Lung (tissue), 12 donors: ENCODE results near the gene C1QTNF6. TPM values are rescaled to one million over a fixed set of nuclear protein-coding genes. Genes with fewer than 3 reads are reported as not detected.

Experiments
- ATAC-seq: fragments of 200-7000 bp; cut with Tn5 transposase; one replicate; pipeline ENCODE4 v1.9.1; 2020; ENCODE audit warnings: moderate number of reproducible peaks; ENCODE audit not compliant: insufficient read depth, low FRiP score
- DNase-seq, 3 donors: peaks; one replicate each; pipeline ENCODE4 v3.0.0-alpha.2; 2013 to 2017
- H3K27ac ChIP-seq, 2 donors: one replicate each; pipeline ENCODE4 v1.5.1; 2013; ENCODE audit warnings: mild to moderate bottlenecking in 2 of 2, moderate library complexity in 2 of 2, control low read depth in 1 of 2, inconsistent platforms in 1 of 2, low read depth in 1 of 2, low read length in 1 of 2
- H3K27me3 ChIP-seq, 3 donors: one replicate each; pipeline ENCODE4 v1.5.1; 2013; ENCODE audit warnings: low read length in 2 of 3; ENCODE audit not compliant: control insufficient read depth in 3 of 3, insufficient read depth in 3 of 3
- H3K36me3 ChIP-seq, 4 donors: one replicate each; pipeline ENCODE4 v1.5.1; 2013; ENCODE audit warnings: low read length in 4 of 4, mild to moderate bottlenecking in 1 of 4, moderate library complexity in 1 of 4; ENCODE audit not compliant: control insufficient read depth in 4 of 4, insufficient read depth in 4 of 4
- H3K4me1 ChIP-seq, 5 donors: one replicate each; pipeline ENCODE4 v1.5.1; 2013; ENCODE audit warnings: low read length in 5 of 5, mild to moderate bottlenecking in 2 of 5, moderate library complexity in 1 of 5; ENCODE audit not compliant: control insufficient read depth in 5 of 5, insufficient read depth in 5 of 5
- H3K4me3 ChIP-seq: one replicate; pipeline ENCODE4 v1.5.1; 2013; ENCODE audit warnings: mild to moderate bottlenecking, control low read depth, moderate library complexity
- H3K9ac ChIP-seq, 2 donors: one replicate each; pipeline ENCODE4 v1.5.1; 2013; ENCODE audit warnings: low read length in 2 of 2, control low read depth in 1 of 2; ENCODE audit not compliant: insufficient read depth in 1 of 2
- H3K9me3 ChIP-seq, 4 donors: one replicate each; pipeline ENCODE4 v1.5.1; 2013; ENCODE audit warnings: low read length in 3 of 4, mild to moderate bottlenecking in 1 of 4, moderate library complexity in 1 of 4; ENCODE audit not compliant: control insufficient read depth in 4 of 4, insufficient read depth in 3 of 4
- WGBS, 2 donors: extraction: QIAGEN DNeasy Blood & Tissue Kit; methylation state at CpG; one replicate each; pipeline ENCODE4 v1.1.7; 2013; 5-methylcytosine and 5-hydroxymethylcytosine counted together
- polyA plus RNA-seq, 2 donors: library from polyadenylated mRNA; stranded (reverse); fragments of 200-250 nt; gene quantifications; one replicate each; pipeline ENCODE4 v1.2.1, GENCODE V29; 2013
- total RNA-seq, 2 donors: library from RNA; depleted of rRNA in 1 of 2; stranded (reverse); fragments of >200 nt in 1 of 2; gene quantifications; one replicate each; pipeline ENCODE4 v1.2.1, GENCODE V29; 2014 to 2021
- TF ChIP-seq, protein P1 (sequence below): IDR thresholded peaks from 2 replicates; pipeline ENCODE4 v1.5.1; 2012; ENCODE audit warnings: mild to moderate bottlenecking; ENCODE audit errors: control extremely low read depth, extremely low read depth
- donor health status: control.
- donor health status: control.
- donor health status: Bipolar disorder and iron deficiency.
- donor health status: healthy.
- donor health status: DM: yes; HTN: yes; CAD: no.

C1QTNF6 gene
- total and polyA plus RNA-seq, 4 donors: 3.8 to 14.0 (median 4.3) TPM

DNA sequence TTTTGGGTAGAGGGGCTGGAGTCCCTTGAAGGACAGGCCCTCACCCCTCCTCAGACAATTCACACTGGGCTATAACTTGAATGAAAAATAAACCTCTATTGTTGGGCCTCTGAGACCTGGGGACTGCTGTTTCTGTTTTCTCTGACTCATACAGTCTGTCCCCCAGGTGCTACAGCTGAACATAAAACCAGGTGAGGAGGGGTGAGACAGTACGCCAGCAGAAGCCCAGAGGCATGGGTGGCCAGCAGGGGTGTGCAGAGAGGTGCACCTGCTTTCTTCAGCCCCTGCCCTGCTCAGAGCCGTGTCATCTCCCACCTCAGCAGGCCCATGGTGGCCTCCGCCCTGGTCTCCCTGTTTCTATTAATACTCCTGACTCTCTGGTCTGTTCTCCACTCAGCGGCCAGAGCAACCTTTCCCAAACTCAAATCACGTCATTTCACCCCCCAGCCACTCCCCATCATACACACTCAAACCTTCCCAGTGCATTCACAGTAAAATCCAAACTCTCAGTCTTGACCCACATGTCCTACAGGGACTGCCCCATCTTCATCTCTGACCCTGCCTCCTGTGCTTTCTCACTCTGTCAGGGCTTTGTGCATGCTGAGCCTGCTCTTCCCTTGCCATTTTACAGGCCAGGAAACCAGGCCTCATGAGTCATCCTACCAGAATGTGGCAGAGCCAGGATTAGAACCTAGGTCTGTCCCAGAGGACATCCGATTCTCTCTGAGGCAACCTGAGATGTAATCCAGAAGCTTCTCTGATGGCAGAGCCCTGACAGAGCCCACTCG lies 32.9 kb downstream of the C1QTNF6 start:
- DNase-seq: no peak
- no peak overlapping the region for H3K4me3 ChIP-seq
- ATAC-seq: no peak
- no peaks in the 10 kb centered on the region for H3K9me3 ChIP-seq
- H3K27ac ChIP-seq: no peak overlapping the region
- TF ChIP-seq, protein P1, sequence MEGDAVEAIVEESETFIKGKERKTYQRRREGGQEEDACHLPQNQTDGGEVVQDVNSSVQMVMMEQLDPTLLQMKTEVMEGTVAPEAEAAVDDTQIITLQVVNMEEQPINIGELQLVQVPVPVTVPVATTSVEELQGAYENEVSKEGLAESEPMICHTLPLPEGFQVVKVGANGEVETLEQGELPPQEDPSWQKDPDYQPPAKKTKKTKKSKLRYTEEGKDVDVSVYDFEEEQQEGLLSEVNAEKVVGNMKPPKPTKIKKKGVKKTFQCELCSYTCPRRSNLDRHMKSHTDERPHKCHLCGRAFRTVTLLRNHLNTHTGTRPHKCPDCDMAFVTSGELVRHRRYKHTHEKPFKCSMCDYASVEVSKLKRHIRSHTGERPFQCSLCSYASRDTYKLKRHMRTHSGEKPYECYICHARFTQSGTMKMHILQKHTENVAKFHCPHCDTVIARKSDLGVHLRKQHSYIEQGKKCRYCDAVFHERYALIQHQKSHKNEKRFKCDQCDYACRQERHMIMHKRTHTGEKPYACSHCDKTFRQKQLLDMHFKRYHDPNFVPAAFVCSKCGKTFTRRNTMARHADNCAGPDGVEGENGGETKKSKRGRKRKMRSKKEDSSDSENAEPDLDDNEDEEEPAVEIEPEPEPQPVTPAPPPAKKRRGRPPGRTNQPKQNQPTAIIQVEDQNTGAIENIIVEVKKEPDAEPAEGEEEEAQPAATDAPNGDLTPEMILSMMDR: no peak
- peaks cover 0 to 2% (median 0%) of the 10 kb centered on the region in 3 donors for H3K27me3 ChIP-seq
- no peak overlapping the region for H3K9ac ChIP-seq
- WGBS, 2 donors: 76 to 95% methylated on average over 7 of the region's 7 CpGs
- H3K4me1 ChIP-seq: no peaks in the 10 kb centered on the region
- H3K36me3 ChIP-seq: no peaks in the 10 kb centered on the region

DNA sequence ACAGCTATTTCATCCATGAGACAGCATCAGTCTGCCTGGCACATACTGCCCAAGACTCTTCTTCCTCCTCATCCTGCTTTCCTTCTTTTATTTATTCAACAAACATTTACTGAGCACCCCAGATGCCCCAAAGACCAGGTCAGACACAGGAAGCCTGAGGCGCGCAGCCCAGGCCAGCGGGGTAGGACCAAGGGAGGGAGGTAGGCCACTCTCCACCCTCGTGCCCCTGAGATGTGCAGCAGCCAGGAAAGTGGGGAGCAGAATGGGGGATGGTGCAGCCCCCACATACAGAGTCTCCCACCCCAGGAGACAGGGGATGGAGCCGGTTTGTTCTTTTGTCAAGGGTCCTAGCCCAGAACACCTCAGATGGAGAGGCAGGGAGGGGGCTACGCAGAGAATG lies 34.1 kb downstream of the C1QTNF6 start:
- 92 to 99% methylated on average over 6 of the region's 6 CpGs for WGBS, 2 donors
- TF ChIP-seq, protein P1: no peak
- H3K36me3 ChIP-seq: no peaks in the 10 kb centered on the region
- no peak for DNase-seq
- H3K9me3 ChIP-seq: no peaks in the 10 kb centered on the region
- ATAC-seq: no peak
- no peaks in the 10 kb centered on the region for H3K4me1 ChIP-seq
- H3K4me3 ChIP-seq: no peak overlapping the region
- H3K27ac ChIP-seq: no peak overlapping the region
- peaks cover 0 to under 1% (median 0%) of the 10 kb centered on the region in 3 donors for H3K27me3 ChIP-seq
- no peak overlapping the region for H3K9ac ChIP-seq

DNA sequence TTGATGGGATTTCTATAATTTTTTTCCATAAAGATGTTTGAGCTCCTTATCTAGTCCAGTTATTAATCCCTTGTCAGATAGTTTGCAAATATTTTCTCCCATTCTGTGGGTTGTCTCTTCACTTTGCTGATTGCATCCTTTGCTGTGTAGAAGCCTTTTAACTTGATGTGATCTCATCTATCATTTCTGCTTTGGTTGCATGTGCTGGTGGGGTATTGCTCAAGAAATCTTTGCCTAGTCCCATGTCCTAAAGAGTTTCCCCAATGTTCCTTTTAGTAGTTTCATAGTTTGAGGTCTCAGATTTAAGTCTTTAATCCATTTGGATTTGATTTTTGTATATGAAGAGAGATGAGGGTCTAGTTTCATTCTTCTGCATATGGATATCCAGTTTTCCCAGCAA lies 36.6 kb downstream of the C1QTNF6 start:
- no peak overlapping the region for H3K4me3 ChIP-seq
- H3K9ac ChIP-seq: no peak overlapping the region
- no peaks in the 10 kb centered on the region for H3K36me3 ChIP-seq
- TF ChIP-seq, protein P1: no peak
- H3K9me3 ChIP-seq: no peaks in the 10 kb centered on the region
- H3K27me3 ChIP-seq: peaks cover 0 to 1% (median 0%) of the 10 kb centered on the region in 3 donors
- DNase-seq: no peak
- no peaks in the 10 kb centered on the region for H3K4me1 ChIP-seq
- H3K27ac ChIP-seq: no peak overlapping the region
- no peak for ATAC-seq
